ENCODE measurements around the gene RNF144B. TPM values are rescaled to one million over a fixed set of nuclear protein-coding genes. Genes with fewer than 3 reads are reported as not detected.

The RNF144B gene
- total and polyA plus RNA-seq, 9 donors, result 2.7 to 11.7 (median 6.5) TPM

DNA sequence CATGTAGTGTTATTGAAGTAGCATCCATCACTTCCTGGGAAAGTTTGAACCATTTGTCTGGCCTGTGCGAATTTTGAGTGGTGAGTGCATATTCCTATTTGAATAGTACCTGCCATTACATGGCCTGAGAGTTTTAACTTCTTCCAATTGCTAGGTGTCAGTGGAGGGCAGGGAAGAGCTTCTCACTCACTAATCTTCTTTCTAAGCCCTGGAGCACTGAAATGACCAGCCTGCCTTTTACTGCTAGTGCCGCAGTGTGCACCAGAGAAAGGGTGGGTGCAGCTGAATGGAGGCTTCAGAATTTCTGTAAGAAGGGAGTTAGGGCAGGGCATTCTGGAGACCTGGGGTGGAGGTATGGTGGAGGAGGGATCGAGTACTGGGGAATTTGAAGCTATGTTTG, 45.5 kb downstream of the RNF144B start:
- Histone ChIP-seq H3K4me1 (ENCODE audit: control insufficient read depth, insufficient read depth, low read length) (no peaks in the 10 kb centered on the region), H3K36me3 (ENCODE audit: control insufficient read depth, insufficient read depth, low read length) (no peaks in the 10 kb centered on the region), H3K27ac (ENCODE audit: low read length) (no peak overlapping the region), H3K9me3 (replicated peaks; ENCODE audit: control insufficient read depth, low read depth, low read length) (no peaks in the 10 kb centered on the region), H3K27me3 (ENCODE audit: control insufficient read depth, insufficient read depth, low read length) (no peaks in the 10 kb centered on the region), H3K4me3 (ENCODE audit: low read length) (no peak overlapping the region)
- DNase-seq, result no peak
- 88% methylated on average over 1 of the region's 3 CpGs for WGBS (ENCODE audit: insufficient coverage)

DNA sequence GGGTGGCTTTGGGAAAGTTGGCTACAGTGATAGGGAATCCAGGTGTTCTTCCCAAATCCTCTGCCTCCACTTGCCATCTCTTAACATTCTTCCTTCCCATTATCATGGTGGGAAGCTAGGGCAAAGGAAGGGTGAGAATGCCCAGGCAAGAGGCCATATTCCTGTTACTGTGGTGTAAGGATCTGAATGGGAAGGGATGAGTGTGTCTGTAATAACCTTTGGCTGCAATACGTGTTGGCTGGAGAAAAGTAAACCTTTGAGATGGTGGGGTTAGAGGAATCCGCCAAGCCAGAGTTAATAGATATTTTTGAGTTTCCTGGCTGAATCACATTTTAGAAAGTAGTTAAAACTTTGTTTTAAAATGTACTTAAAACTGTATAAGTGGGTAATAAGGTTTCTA, 45.9 kb downstream of the RNF144B start:
- 65% methylated on average over 2 of the region's 2 CpGs for whole genome bisulfite sequencing (ENCODE audit: insufficient coverage)

GRCh38 chr6:18436341-18436740, 49.2 kb downstream of the RNF144B start:
- no peak overlapping the region for H3K4me3 ChIP-seq (ENCODE audit: low read length)
- H3K27ac ChIP-seq (ENCODE audit: low read length), result no peak overlapping the region
- no CpG with 5 or more reads among the region's 3 CpGs for WGBS (ENCODE audit: insufficient coverage)
- H3K4me1 ChIP-seq (ENCODE audit: control insufficient read depth, insufficient read depth, low read length), result no peaks in the 10 kb centered on the region
- H3K27me3 ChIP-seq (ENCODE audit: control insufficient read depth, insufficient read depth, low read length), result no peaks in the 10 kb centered on the region
- no peaks in the 10 kb centered on the region for H3K9me3 ChIP-seq (replicated peaks; ENCODE audit: control insufficient read depth, low read depth, low read length)
- no peak for DNase-seq
- no peaks in the 10 kb centered on the region for H3K36me3 ChIP-seq (ENCODE audit: control insufficient read depth, insufficient read depth, low read length)

More for the DNA sequence above, 45.9 kb downstream of the RNF144B start:
- H3K27ac ChIP-seq (ENCODE audit: low read length), result no peak overlapping the region
- H3K4me1 ChIP-seq (ENCODE audit: control insufficient read depth, insufficient read depth, low read length), result no peaks in the 10 kb centered on the region
- no peaks in the 10 kb centered on the region for H3K9me3 ChIP-seq (replicated peaks; ENCODE audit: control insufficient read depth, low read depth, low read length)
- DNase-seq, result no peak
- H3K4me3 ChIP-seq (ENCODE audit: low read length), result no peak overlapping the region
- H3K36me3 ChIP-seq (ENCODE audit: control insufficient read depth, insufficient read depth, low read length), result no peaks in the 10 kb centered on the region
- no peaks in the 10 kb centered on the region for H3K27me3 ChIP-seq (ENCODE audit: control insufficient read depth, insufficient read depth, low read length)

DNA sequence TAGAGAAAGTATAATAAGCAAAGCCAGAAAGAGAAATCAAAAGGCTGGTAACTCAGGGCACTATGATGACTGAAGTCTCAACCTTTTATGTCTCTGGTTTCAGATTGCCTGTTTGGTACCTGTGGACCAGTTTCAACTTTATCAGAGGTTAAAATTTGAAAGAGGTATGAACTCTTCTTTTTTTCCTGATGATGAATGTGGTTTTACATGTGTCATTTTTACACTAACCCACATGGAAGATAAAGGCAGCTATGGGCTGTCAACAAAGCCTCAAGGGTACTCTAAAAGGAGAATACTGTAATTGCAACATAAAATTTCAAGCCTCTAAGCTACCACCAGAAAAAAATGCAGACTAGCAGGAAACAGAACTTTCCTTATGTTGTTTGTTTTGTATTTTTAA, 52.4 kb downstream of the RNF144B start:
- Histone ChIP-seq H3K4me3 (ENCODE audit: low read length) (no peak overlapping the region), H3K4me1 (ENCODE audit: control insufficient read depth, insufficient read depth, low read length) (no peaks in the 10 kb centered on the region), H3K36me3 (ENCODE audit: control insufficient read depth, insufficient read depth, low read length) (no peaks in the 10 kb centered on the region), H3K9me3 (replicated peaks; ENCODE audit: control insufficient read depth, low read depth, low read length) (no peaks in the 10 kb centered on the region), H3K27ac (ENCODE audit: low read length) (no peak overlapping the region), H3K27me3 (ENCODE audit: control insufficient read depth, insufficient read depth, low read length) (no peaks in the 10 kb centered on the region)
- no peak for DNase-seq

DNA sequence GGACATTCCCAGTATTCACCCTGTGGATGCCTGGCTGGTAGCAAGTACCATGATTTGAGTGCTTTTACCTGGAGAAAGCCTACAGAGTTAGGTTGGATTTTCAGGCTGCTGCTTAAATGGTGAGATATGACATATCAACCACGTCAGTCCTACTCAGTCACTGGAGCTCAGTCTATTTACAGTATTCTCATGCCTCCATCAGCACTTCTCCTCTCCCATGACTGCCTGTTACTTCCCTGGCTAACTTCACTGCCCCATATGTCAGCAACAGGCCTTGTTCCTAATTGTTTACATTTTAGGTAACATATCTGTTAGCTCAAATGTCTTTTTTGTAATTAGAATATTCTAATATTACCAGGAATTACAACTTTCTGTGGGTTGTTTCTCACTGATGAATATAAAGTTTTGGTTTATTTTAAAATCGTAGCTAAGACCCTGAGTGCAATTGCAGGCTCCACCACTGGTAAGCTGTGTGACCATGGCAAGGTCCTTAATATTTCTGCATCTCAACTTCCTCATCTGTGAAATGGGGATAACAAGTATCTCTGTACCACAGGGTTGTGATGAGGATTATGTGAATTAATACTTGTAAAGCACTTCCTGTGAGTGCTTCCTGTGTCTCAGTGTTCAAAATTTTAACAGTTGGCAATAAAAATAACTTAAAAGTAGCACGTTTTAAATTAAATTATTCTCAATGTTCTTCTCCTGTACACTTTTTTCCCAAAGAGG, 54.3 kb downstream of the RNF144B start:
- no peaks in the 10 kb centered on the region for H3K27me3 ChIP-seq (ENCODE audit: control insufficient read depth, insufficient read depth, low read length)
- no peak overlapping the region for H3K27ac ChIP-seq (ENCODE audit: low read length)
- H3K4me1 ChIP-seq (ENCODE audit: control insufficient read depth, insufficient read depth, low read length), result no peaks in the 10 kb centered on the region
- WGBS (ENCODE audit: insufficient coverage), result no CpG with 5 or more reads among the region's 3 CpGs
- peak; percentile 38 for DNase-seq
- H3K36me3 ChIP-seq (ENCODE audit: control insufficient read depth, insufficient read depth, low read length), result no peaks in the 10 kb centered on the region
- no peak overlapping the region for H3K4me3 ChIP-seq (ENCODE audit: low read length)
- no peaks in the 10 kb centered on the region for H3K9me3 ChIP-seq (replicated peaks; ENCODE audit: control insufficient read depth, low read depth, low read length)

DNA sequence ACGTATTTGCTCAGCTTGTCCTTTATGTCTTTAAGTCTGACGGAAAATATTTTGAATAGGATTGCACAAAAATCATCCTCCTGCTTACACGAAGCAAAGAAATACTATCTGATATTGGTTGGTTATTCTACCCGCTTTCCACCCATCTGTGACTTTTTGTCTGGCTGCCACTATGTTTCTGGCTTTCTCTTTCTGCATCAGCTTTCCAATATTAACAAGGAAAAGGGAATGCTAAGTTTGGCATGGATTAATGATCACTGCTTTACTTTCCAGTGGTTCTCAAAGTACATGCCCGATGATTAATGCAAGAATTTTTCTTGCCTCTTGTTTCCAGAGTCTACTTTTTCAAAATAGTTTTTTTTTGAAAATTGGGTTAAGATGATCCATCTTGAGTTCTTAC, 57.0 kb downstream of the RNF144B start:
- Histone ChIP-seq H3K27ac (ENCODE audit: low read length) (no peak overlapping the region), H3K27me3 (ENCODE audit: control insufficient read depth, insufficient read depth, low read length) (no peaks in the 10 kb centered on the region), H3K9me3 (replicated peaks; ENCODE audit: control insufficient read depth, low read depth, low read length) (no peaks in the 10 kb centered on the region), H3K4me3 (ENCODE audit: low read length) (no peak overlapping the region), H3K36me3 (ENCODE audit: control insufficient read depth, insufficient read depth, low read length) (no peaks in the 10 kb centered on the region), H3K4me1 (ENCODE audit: control insufficient read depth, insufficient read depth, low read length) (no peaks in the 10 kb centered on the region)
- DNase-seq, result peak; percentile 53
- no CpG with 5 or more reads among the region's 5 CpGs for WGBS (ENCODE audit: insufficient coverage)

- peak; percentile 7 for DNase-seq
- WGBS (ENCODE audit: insufficient coverage), result no CpG with 5 or more reads among the region's 1 CpG
- no peak overlapping the region for H3K4me3 ChIP-seq (ENCODE audit: low read length)
- H3K4me1 ChIP-seq (ENCODE audit: control insufficient read depth, insufficient read depth, low read length), result no peaks in the 10 kb centered on the region
- no peak overlapping the region for H3K27ac ChIP-seq (ENCODE audit: low read length)
- no peaks in the 10 kb centered on the region for H3K27me3 ChIP-seq (ENCODE audit: control insufficient read depth, insufficient read depth, low read length)
- no peaks in the 10 kb centered on the region for H3K36me3 ChIP-seq (ENCODE audit: control insufficient read depth, insufficient read depth, low read length)
- no peaks in the 10 kb centered on the region for H3K9me3 ChIP-seq (replicated peaks; ENCODE audit: control insufficient read depth, low read depth, low read length)
Observed at GRCh38 chr6:18445228-18445627, 58.1 kb downstream of the RNF144B start.

DNA sequence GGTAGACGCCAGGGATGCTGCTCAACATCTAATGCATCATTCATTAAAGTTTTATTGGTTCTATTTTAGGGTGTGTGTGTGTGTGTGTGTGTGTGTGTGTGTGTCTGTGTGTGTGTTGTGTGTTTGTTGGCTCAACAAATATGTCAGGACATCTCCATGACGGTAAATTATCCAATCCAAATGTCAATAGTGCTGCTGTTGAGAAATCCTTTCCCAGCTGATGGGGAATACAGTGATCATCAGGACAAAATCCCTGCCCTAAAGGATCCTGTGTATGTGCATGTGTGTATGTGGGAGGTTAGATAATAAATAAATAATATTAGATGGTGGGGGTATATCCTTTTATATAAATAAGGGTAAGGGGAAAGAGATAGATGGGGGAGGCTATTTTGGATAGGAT, 59.6 kb downstream of the RNF144B start:
- no peaks in the 10 kb centered on the region for H3K27me3 ChIP-seq (ENCODE audit: control insufficient read depth, insufficient read depth, low read length)
- H3K4me1 ChIP-seq (ENCODE audit: control insufficient read depth, insufficient read depth, low read length), result no peaks in the 10 kb centered on the region
- WGBS (ENCODE audit: insufficient coverage), result no CpG with 5 or more reads among the region's 2 CpGs
- H3K27ac ChIP-seq (ENCODE audit: low read length), result no peak overlapping the region
- no peak for DNase-seq
- H3K9me3 ChIP-seq (replicated peaks; ENCODE audit: control insufficient read depth, low read depth, low read length), result no peaks in the 10 kb centered on the region
- no peaks in the 10 kb centered on the region for H3K36me3 ChIP-seq (ENCODE audit: control insufficient read depth, insufficient read depth, low read length)
- H3K4me3 ChIP-seq (ENCODE audit: low read length), result no peak overlapping the region

GRCh38 chr6:18447552-18447951, 60.4 kb downstream of the RNF144B start:
- Histone ChIP-seq H3K4me3 (ENCODE audit: low read length) (no peak overlapping the region), H3K9me3 (replicated peaks; ENCODE audit: control insufficient read depth, low read depth, low read length) (no peaks in the 10 kb centered on the region), H3K4me1 (ENCODE audit: control insufficient read depth, insufficient read depth, low read length) (no peaks in the 10 kb centered on the region), H3K27ac (ENCODE audit: low read length) (no peak overlapping the region), H3K27me3 (ENCODE audit: control insufficient read depth, insufficient read depth, low read length) (no peaks in the 10 kb centered on the region), H3K36me3 (ENCODE audit: control insufficient read depth, insufficient read depth, low read length) (no peaks in the 10 kb centered on the region)
- no peak for DNase-seq
- WGBS (ENCODE audit: insufficient coverage), result 95% methylated on average over 2 of the region's 2 CpGs

GRCh38 chr6:18451756-18452155, 64.6 kb downstream of the RNF144B start:
- no CpG with 5 or more reads among the region's 2 CpGs for WGBS (ENCODE audit: insufficient coverage)
- Histone ChIP-seq H3K4me3 (ENCODE audit: low read length) (no peak overlapping the region), H3K9me3 (replicated peaks; ENCODE audit: control insufficient read depth, low read depth, low read length) (no peaks in the 10 kb centered on the region), H3K4me1 (ENCODE audit: control insufficient read depth, insufficient read depth, low read length) (no peaks in the 10 kb centered on the region), H3K36me3 (ENCODE audit: control insufficient read depth, insufficient read depth, low read length) (no peaks in the 10 kb centered on the region), H3K27ac (ENCODE audit: low read length) (no peak overlapping the region), H3K27me3 (ENCODE audit: control insufficient read depth, insufficient read depth, low read length) (no peaks in the 10 kb centered on the region)
- DNase-seq, result no peak

DNA sequence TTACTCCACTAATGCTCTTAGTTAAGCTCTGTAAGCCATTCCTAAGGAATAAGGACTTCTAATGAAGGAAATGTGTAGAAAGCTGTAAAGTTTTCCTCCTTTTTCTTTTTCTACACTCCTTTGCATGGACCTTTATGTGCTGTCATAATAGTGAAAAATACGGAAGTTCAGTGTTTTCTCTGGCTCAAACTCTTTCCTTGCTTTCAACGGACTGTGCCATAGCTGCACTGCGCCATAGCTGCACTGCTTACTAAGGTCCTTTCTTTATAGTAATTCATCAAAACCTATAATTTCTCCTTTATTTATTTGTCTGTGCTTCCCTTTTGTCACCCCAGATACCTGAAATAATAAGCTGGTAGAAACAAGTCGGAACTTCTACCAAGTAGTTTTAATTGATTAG, 67.3 kb downstream of the RNF144B start:
- Histone ChIP-seq H3K4me1 (ENCODE audit: control insufficient read depth, insufficient read depth, low read length) (no peaks in the 10 kb centered on the region), H3K36me3 (ENCODE audit: control insufficient read depth, insufficient read depth, low read length) (no peaks in the 10 kb centered on the region), H3K9me3 (replicated peaks; ENCODE audit: control insufficient read depth, low read depth, low read length) (no peaks in the 10 kb centered on the region), H3K4me3 (ENCODE audit: low read length) (no peak overlapping the region), H3K27ac (ENCODE audit: low read length) (no peak overlapping the region), H3K27me3 (ENCODE audit: control insufficient read depth, insufficient read depth, low read length) (no peaks in the 10 kb centered on the region)
- DNase-seq, result no peak
- no CpG with 5 or more reads among the region's 4 CpGs for WGBS (ENCODE audit: insufficient coverage)
